Activated naive CD4-positive, alpha-beta T cell treated with anti-CD3 and anti-CD28 coated beads, Interleukin-2, amount 10 ng/mL, durations not matched to agents 7 days and 5 days (primary cell): Measurements from ENCODE around the gene PKN3.

Source experiments
- CTCF ChIA-PET: fragments of 350-600 bp; sonication (Branson Sonifier 250); formaldehyde crosslinking; loops from one replicate; lab custom pipeline; 2021; ENCODE audit warnings: antibody characterized with exemption; lab: Charles Lee
- DNase-seq: peaks from one replicate; pipeline ENCODE4 v3.0.0-alpha.2; 2020
- H3K27ac Mint-ChIP-seq: one replicate; pipeline ENCODE4 v1.8.0; 2021; ENCODE audit warnings: mild to moderate bottlenecking, moderate library complexity, mixed read lengths
- H3K27me3 Mint-ChIP-seq: one replicate; pipeline ENCODE4 v1.8.0; 2021; ENCODE audit warnings: mild to moderate bottlenecking, mixed read lengths
- H3K36me3 Mint-ChIP-seq: one replicate; pipeline ENCODE4 v1.8.0; 2021; ENCODE audit warnings: mixed read lengths
- H3K4me1 Mint-ChIP-seq: one replicate; pipeline ENCODE4 v1.8.0; 2021; ENCODE audit warnings: mixed read lengths
- H3K4me3 Mint-ChIP-seq: one replicate; pipeline ENCODE4 v1.8.0; 2021; ENCODE audit warnings: mild to moderate bottlenecking, moderate library complexity, mixed read lengths
- H3K9me3 Mint-ChIP-seq: one replicate; pipeline ENCODE4 v1.8.0; 2021; ENCODE audit warnings: mixed read lengths

PKN3 gene

DNA sequence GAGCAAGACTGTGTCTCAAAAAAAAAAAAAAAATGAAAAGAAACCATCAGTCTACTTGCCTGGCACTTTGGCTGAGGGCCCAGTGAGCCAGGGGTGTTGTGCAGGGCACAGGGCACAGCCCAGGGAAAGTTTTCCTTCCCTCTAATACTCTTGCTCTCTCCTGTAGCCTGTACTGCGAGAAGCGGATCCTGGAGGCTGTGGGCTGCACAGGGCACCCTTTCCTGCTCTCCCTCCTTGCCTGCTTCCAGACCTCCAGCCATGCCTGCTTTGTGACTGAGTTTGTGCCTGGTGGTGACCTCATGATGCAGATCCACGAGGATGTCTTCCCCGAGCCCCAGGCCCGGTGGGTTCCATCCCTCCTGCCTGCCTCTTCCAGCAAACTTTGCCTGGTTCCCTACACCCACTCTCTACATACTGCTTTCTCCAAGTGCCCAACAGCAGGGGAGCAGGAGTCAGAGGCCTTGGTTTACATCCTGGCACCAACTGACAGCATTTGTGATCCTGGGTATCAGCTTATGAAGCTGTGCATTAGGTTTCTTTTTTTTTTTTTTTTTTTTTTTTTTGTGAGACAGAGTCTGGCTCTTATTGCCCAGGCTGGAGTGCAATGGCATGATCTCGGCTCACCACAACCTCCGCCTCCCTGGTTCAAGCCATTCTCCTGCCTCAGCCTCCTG is 14.4 kb downstream of the PKN3 start:
- Mint-ChIP-seq H3K4me3 (no peak overlapping the region), H3K4me1 (peaks cover 2% of the 10 kb centered on the region), H3K36me3 (peaks cover 11% of the 10 kb centered on the region), H3K27me3 (no peaks in the 10 kb centered on the region), H3K9me3 (no peaks in the 10 kb centered on the region), H3K27ac (no peak overlapping the region)
- CTCF ChIA-PET, result interaction anchor here (0.6 kb wide), 2 partner anchors 13 to 67 kb away, joined by 3 to 4 read pairs; no protein-coding TSS in a partner anchor
- peak; percentile 19 for DNase-seq

DNA sequence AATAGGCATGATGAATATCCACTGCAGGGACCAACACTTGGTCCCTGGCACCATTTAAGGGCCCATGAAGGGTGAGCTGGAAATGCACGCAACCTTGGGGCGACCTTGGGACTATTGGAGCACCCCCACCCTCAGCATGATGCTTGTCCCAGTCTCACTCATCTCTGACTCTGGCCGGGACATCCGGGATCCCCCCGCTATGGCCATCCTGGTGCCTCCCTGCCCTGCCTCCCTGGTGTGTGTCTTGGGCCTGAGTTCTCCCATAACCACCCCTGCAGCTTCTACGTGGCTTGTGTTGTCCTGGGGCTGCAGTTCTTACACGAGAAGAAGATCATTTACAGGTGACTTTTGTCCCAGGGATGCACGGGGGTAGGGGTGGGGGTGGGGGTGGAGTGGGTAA is 15.7 kb downstream of the PKN3 start:
- peaks cover 21% of the 10 kb centered on the region for H3K36me3 Mint-ChIP-seq
- no peak overlapping the region for H3K4me3 Mint-ChIP-seq
- CTCF ChIA-PET, result interaction anchor here (0.6 kb wide), 1 partner anchor 22 kb away, joined by 3 read pairs; no protein-coding TSS in a partner anchor
- H3K4me1 Mint-ChIP-seq, result peaks cover 14% of the 10 kb centered on the region
- no peaks in the 10 kb centered on the region for H3K27me3 Mint-ChIP-seq
- H3K9me3 Mint-ChIP-seq, result no peaks in the 10 kb centered on the region
- no peak overlapping the region for H3K27ac Mint-ChIP-seq
- DNase-seq, result no peak

DNA sequence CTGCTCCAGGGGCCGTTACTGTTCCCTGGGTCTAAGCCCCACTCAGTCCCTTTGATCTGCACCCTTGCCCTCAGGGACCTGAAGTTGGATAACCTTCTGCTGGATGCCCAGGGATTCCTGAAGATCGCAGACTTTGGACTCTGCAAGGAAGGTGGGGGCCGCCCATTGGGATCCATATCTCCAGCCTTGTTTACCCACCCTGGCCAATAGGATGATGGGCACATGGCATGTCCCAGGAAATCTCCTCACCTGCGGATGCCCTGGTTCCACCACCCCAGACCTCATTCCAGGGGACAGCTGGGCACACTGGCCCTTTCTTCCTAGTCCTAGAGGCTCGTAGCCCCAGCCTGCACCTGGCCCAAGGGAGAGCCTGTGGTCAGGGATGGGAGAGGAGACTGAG is 16.2 kb downstream of the PKN3 start:
- Mint-ChIP-seq H3K27ac (no peak overlapping the region), H3K4me3 (no peak overlapping the region), H3K27me3 (no peaks in the 10 kb centered on the region), H3K36me3 (peaks cover 21% of the 10 kb centered on the region), H3K9me3 (no peaks in the 10 kb centered on the region), H3K4me1 (peaks cover 18% of the 10 kb centered on the region)
- CTCF ChIA-PET, result interaction anchor here (0.6 kb wide), 1 partner anchor 22 kb away, joined by 3 read pairs; no protein-coding TSS in a partner anchor
- no peak for DNase-seq

DNA sequence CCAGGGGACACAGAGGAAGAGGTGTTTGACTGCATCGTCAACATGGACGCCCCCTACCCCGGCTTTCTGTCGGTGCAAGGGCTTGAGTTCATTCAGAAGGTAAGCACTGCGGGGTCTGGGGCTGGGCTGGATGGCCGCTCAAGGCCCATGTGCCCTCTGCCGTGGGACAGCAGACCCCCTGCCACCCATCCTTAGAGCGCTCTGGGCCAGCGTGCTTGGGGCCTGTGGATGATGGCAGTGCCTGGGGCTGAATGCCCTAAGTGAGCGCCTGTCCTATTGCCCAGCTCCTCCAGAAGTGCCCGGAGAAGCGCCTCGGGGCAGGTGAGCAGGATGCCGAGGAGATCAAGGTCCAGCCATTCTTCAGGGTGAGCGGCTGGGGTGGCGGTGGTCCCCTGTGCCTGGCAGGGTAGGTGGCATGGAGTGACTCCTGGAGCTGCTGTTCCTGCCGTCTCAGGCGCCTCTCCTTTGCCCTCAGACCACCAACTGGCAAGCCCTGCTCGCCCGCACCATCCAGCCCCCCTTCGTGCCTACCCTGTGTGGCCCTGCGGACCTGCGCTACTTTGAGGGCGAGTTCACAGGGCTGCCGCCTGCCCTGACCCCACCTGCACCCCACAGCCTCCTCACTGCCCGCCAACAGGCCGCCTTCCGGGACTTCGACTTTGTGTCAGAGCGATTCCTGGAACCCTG is 17.8 kb downstream of the PKN3 start:
- H3K4me3 Mint-ChIP-seq, result no peak overlapping the region
- H3K4me1 Mint-ChIP-seq, result peaks cover 29% of the 10 kb centered on the region
- H3K9me3 Mint-ChIP-seq, result no peaks in the 10 kb centered on the region
- CTCF ChIA-PET, result no interaction called here
- H3K27me3 Mint-ChIP-seq, result no peaks in the 10 kb centered on the region
- no peak for DNase-seq
- peaks cover 23% of the 10 kb centered on the region for H3K36me3 Mint-ChIP-seq
- H3K27ac Mint-ChIP-seq, result no peak overlapping the region

DNA sequence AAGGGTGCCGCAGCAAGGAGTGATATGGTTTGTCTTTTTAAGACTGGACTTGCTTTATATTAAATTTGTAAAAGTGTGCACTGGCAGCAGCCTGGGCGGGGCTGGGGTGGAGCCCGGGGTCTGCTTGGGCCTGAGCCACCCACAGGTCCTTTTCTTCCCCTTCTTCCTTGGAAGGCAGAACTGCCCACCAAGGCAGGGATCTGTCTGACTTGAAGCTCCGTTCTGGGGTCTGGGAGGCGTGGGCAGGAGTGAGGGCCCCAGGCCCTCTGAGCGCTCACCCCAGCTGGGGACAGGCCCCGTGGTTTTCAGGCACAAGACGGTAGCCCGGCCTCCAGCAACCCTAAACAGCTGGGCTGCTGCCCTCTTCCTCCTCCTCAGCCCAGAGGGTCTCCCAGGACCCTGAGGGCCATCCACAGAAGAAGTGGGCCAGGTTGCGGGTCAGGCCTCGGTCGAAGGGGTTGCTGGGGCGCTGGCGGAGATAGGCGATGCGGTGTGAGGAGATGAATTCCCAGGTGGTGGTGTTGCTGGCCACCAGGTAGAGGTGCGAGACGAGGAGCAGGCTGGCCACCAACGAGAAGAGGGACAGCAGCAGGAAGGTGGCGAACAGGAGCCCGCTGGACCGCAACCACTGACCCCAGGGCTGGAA is 18.7 kb downstream of the PKN3 start:
- no peak for DNase-seq
- peaks cover 24% of the 10 kb centered on the region for H3K36me3 Mint-ChIP-seq
- H3K27ac Mint-ChIP-seq, result no peak overlapping the region

DNA sequence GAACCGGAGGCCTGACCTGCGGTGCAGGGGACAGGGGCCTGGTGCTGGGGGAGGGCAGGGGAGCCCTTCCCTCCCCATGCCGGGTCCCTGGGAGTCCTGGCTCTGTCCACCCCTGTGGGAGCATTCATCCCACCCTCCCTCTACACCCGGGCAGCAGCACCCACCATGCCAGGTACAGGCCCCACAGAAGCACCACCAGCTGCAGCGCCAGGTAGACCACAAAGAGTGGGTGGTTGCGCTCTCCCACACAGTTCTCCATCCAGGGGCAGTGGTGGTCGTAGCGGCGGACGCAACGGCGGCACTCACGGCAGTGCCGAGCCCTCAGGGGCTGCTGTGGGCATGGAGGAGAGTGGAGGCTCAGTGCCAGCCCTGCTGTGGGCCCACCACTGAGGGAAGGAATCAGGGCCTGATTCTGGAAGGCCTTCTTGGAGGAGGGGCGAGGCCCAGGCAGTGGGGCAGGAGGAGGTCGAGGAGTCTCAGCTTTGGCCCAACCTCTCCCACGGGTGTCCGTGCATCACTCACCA is 19.2 kb downstream of the PKN3 start:
- Mint-ChIP-seq H3K9me3 (no peaks in the 10 kb centered on the region), H3K27ac (peak overlapping the region; percentile 58), H3K4me1 (peaks cover 43% of the 10 kb centered on the region)

More for the DNA sequence above, 18.7 kb downstream of the PKN3 start:
- CTCF ChIA-PET, result no interaction called here
- peak overlapping the region; percentile 44 for H3K4me3 Mint-ChIP-seq
- H3K9me3 Mint-ChIP-seq, result no peaks in the 10 kb centered on the region
- peaks cover 38% of the 10 kb centered on the region for H3K4me1 Mint-ChIP-seq
- no peaks in the 10 kb centered on the region for H3K27me3 Mint-ChIP-seq

DNA sequence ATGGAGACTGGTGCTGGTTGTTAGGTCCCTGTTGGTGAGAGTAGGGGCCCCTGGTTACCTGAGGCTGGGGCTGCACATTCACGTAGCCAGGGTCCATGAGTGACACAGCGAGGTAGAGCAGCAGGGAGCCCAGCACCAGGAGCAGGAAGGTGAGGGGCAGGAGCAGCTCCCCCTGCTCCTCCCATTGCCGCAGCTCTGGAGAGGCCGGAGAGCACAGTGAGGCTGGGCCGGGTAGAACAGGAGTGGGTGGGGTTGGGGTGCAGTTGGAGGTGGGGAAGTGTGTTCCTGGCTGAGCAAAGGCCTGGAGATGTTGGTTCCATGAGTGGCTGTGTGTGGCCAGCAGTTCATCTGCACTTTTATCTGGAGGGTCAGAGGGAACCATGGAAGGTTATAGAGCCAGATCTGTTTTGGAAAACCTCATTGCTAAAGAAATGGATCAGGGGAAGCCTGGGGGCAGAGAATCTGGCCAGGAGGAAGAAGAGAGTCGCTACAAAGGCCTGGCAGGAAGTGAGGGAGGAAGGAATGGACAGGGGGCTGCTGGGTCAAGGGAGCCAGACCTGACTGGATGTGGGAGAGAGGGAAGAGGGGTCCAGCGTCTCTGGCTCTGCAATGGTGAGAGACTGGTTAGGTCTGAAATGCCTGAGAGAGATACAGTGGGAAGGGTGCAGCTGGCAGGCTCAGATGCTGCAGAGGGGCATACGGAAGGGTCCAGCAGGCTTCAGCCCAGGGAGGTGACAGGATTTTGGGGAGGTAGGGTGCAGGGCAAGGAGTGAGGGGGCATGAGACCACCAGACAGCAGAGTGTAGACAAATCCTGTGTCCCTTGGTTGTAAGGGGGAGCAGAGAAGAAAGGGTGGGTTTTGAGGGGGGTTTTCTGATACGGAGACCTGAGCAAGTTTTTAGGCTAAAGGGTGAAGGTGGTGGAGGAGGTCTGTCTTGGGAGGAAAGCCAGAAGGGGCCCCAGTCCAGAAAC is 20.4 kb downstream of the PKN3 start:
- H3K4me3 Mint-ChIP-seq, result peak overlapping the region; percentile 96
- no peak for DNase-seq
- H3K27me3 Mint-ChIP-seq, result no peaks in the 10 kb centered on the region
- peaks cover 33% of the 10 kb centered on the region for H3K36me3 Mint-ChIP-seq
- no peaks in the 10 kb centered on the region for H3K9me3 Mint-ChIP-seq
- peak overlapping the region; percentile 94 for H3K27ac Mint-ChIP-seq
- H3K4me1 Mint-ChIP-seq, result peaks cover 52% of the 10 kb centered on the region
- CTCF ChIA-PET, result no interaction called here

More for the DNA sequence above, 19.2 kb downstream of the PKN3 start:
- H3K27me3 Mint-ChIP-seq, result no peaks in the 10 kb centered on the region
- no peak for DNase-seq
- H3K4me3 Mint-ChIP-seq, result peak overlapping the region; percentile 96
- CTCF ChIA-PET, result interaction anchor here (0.5 kb wide), 1 partner anchor 12 kb away, joined by 3 read pairs; no protein-coding TSS in a partner anchor
- H3K36me3 Mint-ChIP-seq, result peaks cover 27% of the 10 kb centered on the region

DNA sequence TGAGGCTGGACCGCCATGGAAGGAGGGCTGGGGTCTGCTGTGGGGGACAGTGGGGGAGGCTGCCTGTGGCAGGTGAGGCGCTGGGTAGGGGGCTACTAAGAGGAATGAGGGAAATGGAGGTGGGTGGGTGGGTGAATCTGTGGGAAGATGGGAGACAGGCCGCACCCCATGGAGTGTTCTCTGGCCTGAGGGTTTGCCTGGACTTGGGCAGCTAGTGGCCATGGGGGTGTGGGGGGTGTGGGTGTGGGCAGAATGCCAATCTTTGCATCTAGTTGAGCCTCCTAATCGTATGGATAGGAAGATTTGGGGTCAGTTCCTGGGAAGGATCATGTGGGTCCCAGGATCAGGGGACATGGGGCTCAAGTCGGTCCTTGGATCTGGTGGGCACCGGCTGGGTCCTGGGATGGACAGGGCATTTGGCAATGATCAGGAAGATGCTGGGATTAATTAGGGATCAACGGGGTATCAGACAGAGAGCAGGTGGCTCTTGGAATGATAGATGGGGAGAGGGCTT is 21.1 kb downstream of the PKN3 start:
- CTCF ChIA-PET, result interaction anchor here (1.1 kb wide), 1 partner anchor 90 kb away, joined by 3 read pairs; no protein-coding TSS in a partner anchor
- H3K27ac Mint-ChIP-seq, result peak overlapping the region; percentile 94
- peaks cover 59% of the 10 kb centered on the region for H3K4me1 Mint-ChIP-seq
- peak overlapping the region; percentile 96 for H3K4me3 Mint-ChIP-seq
- no peak for DNase-seq
- H3K9me3 Mint-ChIP-seq, result no peaks in the 10 kb centered on the region
- peaks cover 33% of the 10 kb centered on the region for H3K36me3 Mint-ChIP-seq
- no peaks in the 10 kb centered on the region for H3K27me3 Mint-ChIP-seq

DNA sequence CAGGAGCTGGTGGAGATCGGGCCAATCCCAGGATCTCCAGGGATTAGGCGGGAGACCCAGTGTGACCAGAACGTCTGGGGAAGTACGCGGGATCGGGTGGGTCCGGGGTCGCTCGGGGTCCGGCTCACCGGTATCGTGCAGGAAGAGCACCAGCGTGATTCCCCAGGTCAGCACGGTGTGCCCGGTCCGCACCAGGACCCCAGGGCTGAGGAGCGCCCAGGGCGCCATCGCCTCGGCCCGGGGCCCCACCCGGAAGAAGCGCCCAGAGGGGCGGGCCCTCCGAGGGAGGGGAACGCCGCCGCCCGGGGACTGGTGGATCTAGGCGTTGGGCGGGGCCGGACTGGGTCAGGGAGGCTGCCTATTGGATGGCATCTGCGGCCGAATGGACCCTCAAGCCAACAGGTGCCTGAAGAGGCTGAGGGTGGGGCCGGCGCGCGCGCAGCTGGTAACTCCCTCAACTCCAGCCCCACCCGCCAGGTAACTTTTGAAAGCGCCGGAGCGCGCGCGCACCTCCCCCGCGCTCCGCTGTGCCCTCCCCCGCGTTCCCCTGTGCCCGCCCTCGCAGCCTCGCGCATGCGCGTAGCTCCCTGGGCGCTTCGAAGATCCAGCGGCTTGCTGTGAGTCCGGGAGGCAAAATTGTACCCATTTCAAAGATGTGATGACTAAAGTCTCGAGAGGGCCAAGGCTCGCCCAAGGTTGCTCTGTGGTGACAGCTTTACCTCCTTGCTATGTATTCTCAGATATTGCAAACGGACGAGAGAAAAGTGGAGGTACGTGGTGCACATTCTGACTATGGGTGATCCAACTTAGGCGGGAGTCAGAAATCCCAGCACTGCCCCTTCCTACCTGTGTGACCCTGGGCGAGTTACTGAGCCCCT is 21.8 kb downstream of the PKN3 start, which contains the start of gene ZDHHC12:
Gene ZDHHC12 (minus strand): TSS at position 262 of the 878 bp plus-strand sequence. CDS start 34 bp downstream, at position 228.
- DNase-seq, result peak; percentile 100
- CTCF ChIA-PET, result interaction anchor here (1.1 to 1.2 kb wide), 2 partner anchors 22 to 91 kb away, joined by 3 to 9 read pairs; partner anchors contain the start of gene PKN3
- Mint-ChIP-seq H3K9me3 (no peaks in the 10 kb centered on the region), H3K27me3 (no peaks in the 10 kb centered on the region), H3K36me3 (peaks cover 33% of the 10 kb centered on the region), H3K27ac (peak within 1 kb of the TSS; percentile 94), H3K4me1 (peaks cover 59% of the 10 kb centered on the region), H3K4me3 (peak within 1 kb of the TSS; percentile 96)

DNA sequence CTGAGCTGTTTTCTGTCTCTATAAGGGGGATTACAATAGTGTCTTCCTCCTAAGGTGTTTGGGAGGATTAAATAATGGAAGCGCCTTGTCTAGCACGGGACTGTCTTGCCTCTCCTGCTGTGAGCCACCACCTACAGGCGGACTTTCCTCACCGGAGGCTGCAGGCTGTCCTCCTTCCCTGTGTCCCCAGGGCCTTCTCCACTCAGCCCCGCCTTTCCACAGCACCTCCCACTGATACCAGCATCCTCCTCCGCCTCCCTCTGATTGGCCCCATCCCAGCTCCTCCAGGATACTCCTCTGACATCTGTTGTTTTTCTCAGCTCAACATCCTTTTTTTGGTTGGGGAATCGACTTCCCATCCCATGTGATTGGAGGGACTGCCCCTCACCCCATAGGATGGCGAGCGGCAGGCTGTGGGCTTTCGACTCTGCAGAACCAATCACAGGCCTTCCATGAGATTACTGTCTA is 22.5 kb downstream of the PKN3 start:
- peaks cover 33% of the 10 kb centered on the region for H3K36me3 Mint-ChIP-seq
- no peaks in the 10 kb centered on the region for H3K9me3 Mint-ChIP-seq
- CTCF ChIA-PET, result interaction anchor here (1.1 to 1.5 kb wide), 3 partner anchors 23 to 92 kb away, joined by 3 to 9 read pairs (median 5); partner anchors contain the start of gene PKN3
- H3K27me3 Mint-ChIP-seq, result no peaks in the 10 kb centered on the region
- H3K4me3 Mint-ChIP-seq, result peak overlapping the region; percentile 96
- peak overlapping the region; percentile 92 for H3K27ac Mint-ChIP-seq
- H3K4me1 Mint-ChIP-seq, result peaks cover 59% of the 10 kb centered on the region
- peak; percentile 68 for DNase-seq

DNA sequence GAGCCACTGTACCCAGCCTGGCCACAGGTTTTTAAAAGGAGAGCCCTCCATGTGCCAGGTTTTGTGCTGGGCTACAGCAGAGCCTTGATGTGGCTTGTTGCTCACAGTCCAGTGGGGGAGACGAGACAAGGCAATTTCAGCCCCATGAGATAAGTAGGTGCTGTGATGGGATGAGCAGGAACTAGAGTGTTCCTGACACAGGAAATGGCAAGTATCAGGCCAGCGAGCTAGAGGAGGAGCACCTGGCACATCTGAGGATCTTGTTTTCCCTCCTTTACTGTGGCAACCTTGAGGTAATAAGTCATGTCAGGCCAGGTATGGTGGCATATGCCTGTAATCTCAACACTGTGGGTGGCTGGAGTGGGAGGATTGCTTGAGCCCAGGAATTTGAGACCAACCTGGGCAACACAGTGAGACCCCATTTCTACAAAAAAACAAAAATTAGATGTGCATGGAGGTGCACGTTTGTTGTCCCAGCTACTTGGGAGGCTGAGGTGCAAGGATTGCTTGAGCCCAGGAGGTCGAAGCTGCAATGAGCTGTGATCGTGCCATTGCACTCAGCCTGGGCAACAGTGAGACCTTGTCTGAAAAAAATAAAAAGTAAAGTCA is 25.4 kb downstream of the PKN3 start:
- Mint-ChIP-seq H3K27ac (no peak overlapping the region), H3K9me3 (no peaks in the 10 kb centered on the region), H3K4me3 (no peak overlapping the region), H3K27me3 (no peaks in the 10 kb centered on the region), H3K4me1 (peaks cover 47% of the 10 kb centered on the region), H3K36me3 (peaks cover 15% of the 10 kb centered on the region)
- no peak for DNase-seq
- CTCF ChIA-PET, result no interaction called here

DNA sequence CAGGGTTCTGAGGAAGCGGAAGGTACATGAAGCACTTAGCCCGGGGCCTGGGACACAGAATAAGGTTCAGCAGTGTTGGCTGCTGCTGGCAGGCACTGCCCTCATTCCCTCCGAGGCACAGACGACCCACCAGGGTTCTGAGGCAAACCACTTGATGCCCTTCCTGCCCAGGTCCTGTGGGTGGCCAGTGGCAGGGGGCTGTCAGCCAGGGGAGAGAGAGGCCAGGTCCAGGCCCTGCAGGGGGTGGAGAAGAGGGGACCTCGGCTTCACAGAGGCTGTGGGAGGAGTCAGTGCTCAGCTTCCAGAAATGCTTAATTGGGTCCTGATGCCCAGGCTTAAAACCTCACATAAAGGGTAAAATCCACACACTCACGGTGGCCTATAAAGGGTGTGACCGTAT is 26.0 kb downstream of the PKN3 start:
- Mint-ChIP-seq H3K4me1 (peaks cover 44% of the 10 kb centered on the region), H3K4me3 (no peak overlapping the region), H3K27me3 (no peaks in the 10 kb centered on the region), H3K27ac (no peak overlapping the region), H3K9me3 (no peaks in the 10 kb centered on the region), H3K36me3 (peaks cover 14% of the 10 kb centered on the region)
- CTCF ChIA-PET, result no interaction called here
- DNase-seq, result no peak
